ENCODE measurements around the gene ZNF644. TPM values are rescaled to one million over a fixed set of nuclear protein-coding genes. Genes with fewer than 3 reads are reported as not detected.

The ZNF644 gene
- total RNA-seq, 1 donor from 2014 or later, result 177 TPM

- no peak for DNase-seq (ENCODE audit: low spot score)
- H3K36me3 Mint-ChIP-seq, result peaks cover 30% of the 10 kb centered on the region
- H3K79me2 ChIP-seq (ENCODE audit: low read depth), result peaks cover 94% of the 10 kb centered on the region
Observed at GRCh38 chr1:90963236-90963635, 58.6 kb downstream of the ZNF644 start.

DNA sequence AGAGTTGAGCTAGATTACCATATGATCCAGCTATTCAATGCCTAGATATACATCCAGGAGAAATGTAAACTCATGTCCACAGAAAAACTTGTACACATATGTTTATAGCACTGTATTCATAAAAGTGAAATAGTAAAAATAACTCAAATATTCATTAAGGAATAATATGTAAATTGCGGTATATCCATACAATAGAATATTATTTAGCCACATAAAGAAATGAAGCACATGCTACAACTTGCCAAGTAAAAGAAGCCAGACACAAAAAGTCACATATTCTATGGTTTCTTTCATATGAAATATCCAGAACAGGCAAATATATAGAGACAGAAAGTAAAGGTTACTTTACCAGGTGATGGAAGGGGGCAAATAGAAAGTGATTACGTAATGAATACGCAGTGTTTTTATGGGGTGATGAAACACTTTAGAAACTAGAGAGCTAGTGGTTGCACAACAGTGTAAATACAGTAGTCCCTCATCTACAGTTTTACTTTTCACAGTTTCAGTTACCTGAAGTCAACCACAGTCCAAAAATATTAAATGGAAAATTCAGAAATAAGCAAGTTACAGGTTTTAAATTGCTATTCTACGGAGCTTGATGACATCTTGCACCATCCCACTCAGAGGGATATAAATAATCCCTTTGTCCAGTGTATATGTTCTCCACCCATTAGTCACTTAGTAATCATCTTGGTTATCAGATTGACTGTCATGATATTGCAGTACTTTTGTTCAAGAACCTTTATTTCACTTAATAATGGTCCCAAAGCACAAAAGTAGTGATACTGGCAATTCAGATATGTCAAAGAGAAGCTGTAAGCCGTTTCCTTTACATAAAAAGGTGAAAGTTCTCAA, 62.3 kb downstream of the ZNF644 start:
- no peak overlapping the region for H3K27ac ChIP-seq
- peaks cover 49% of the 10 kb centered on the region for H4K20me1 ChIP-seq (ENCODE audit: low read depth)
- Mint-ChIP-seq H3K27ac (no peak overlapping the region), H3K36me3 (peaks cover 62% of the 10 kb centered on the region), H3K4me3 (no peak overlapping the region), H3K9me3 (peaks cover 55% of the 10 kb centered on the region), H3K27me3 (ENCODE audit: insufficient read depth, low read depth) (peaks cover 3% of the 10 kb centered on the region), H3K4me1 (no peaks in the 10 kb centered on the region)
- no peaks in the 10 kb centered on the region for H3K4me1 ChIP-seq
- no peak overlapping the region for H3K4me3 ChIP-seq
- H3K9me3 ChIP-seq (ENCODE audit: low read depth), result no peaks in the 10 kb centered on the region
- no peaks in the 10 kb centered on the region for H3K27me3 ChIP-seq
- H3K9ac ChIP-seq, result no peak overlapping the region
- H3K4me2 ChIP-seq, result no peak overlapping the region
- DNase-seq (ENCODE audit: low spot score), result no peak
- H3K36me3 ChIP-seq, result peaks cover 4% of the 10 kb centered on the region
- TF ChIP-seq EZH2phosphoT487 (IDR thresholded peaks at IDR 0.05), result no peak
- no peaks in the 10 kb centered on the region for H3F3A ChIP-seq (ENCODE audit: low read depth)
- no peak overlapping the region for H2AFZ ChIP-seq (replicated peaks)
- H3K79me2 ChIP-seq (ENCODE audit: low read depth), result peaks cover 100% of the 10 kb centered on the region

More at GRCh38 chr1:90963236-90963635, 58.6 kb downstream of the ZNF644 start:
- peaks cover 12% of the 10 kb centered on the region for H3F3A ChIP-seq (ENCODE audit: low read depth)
- no peak overlapping the region for H3K9ac ChIP-seq
- no peak overlapping the region for H3K4me2 ChIP-seq
- no peaks in the 10 kb centered on the region for H3K4me1 Mint-ChIP-seq
- H3K27me3 Mint-ChIP-seq (ENCODE audit: insufficient read depth, low read depth), result no peaks in the 10 kb centered on the region
- peaks cover 4% of the 10 kb centered on the region for H3K36me3 ChIP-seq
- H3K4me3 Mint-ChIP-seq, result no peak overlapping the region
- no peak overlapping the region for H3K27ac ChIP-seq
- H3K4me3 ChIP-seq, result no peak overlapping the region
- H3K27ac Mint-ChIP-seq, result no peak overlapping the region
- H4K20me1 ChIP-seq (ENCODE audit: low read depth), result peaks cover 56% of the 10 kb centered on the region
- H2AFZ ChIP-seq (replicated peaks), result no peak overlapping the region
- H3K4me1 ChIP-seq, result no peaks in the 10 kb centered on the region
- no peak for TF ChIP-seq EZH2phosphoT487 (IDR thresholded peaks at IDR 0.05)
- no peak for TF ChIP-seq EZH2 (IDR thresholded peaks at IDR 0.05)
- no peak for TF ChIP-seq CTCF (IDR thresholded peaks at IDR 0.05)
- no peaks in the 10 kb centered on the region for H3K27me3 ChIP-seq
- no peaks in the 10 kb centered on the region for H3K9me3 ChIP-seq (ENCODE audit: low read depth)
- H3K9me3 Mint-ChIP-seq, result peaks cover 20% of the 10 kb centered on the region

DNA sequence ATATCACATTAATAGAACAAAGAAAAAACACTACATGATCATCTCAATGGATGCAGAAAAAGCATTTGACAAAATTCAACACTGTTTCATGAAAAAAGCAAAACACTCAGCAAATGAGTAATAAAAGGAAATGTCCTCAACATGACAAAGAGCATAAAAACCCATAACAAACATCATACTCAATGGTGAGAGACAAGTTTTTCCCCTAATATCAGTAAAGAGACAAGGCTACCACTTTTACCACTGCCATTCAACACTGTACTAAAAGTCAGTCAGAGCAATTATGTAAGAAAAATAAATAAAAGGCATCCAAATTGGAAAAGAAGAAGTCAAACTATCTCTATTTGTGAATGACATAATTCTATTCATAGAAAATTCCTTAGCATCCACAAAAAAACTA, 64.3 kb downstream of the ZNF644 start:
- H3K4me1 ChIP-seq, result no peaks in the 10 kb centered on the region
- no peaks in the 10 kb centered on the region for H3F3A ChIP-seq (ENCODE audit: low read depth)
- Mint-ChIP-seq H3K27me3 (ENCODE audit: insufficient read depth, low read depth) (peaks cover 3% of the 10 kb centered on the region), H3K27ac (no peak overlapping the region), H3K36me3 (peaks cover 70% of the 10 kb centered on the region), H3K4me3 (no peak overlapping the region), H3K4me1 (no peaks in the 10 kb centered on the region), H3K9me3 (peaks cover 72% of the 10 kb centered on the region)
- no peaks in the 10 kb centered on the region for H3K27me3 ChIP-seq
- TF ChIP-seq CTCF (IDR thresholded peaks at IDR 0.05), result no peak
- TF ChIP-seq EZH2 (IDR thresholded peaks at IDR 0.05), result no peak
- no peak for TF ChIP-seq EZH2phosphoT487 (IDR thresholded peaks at IDR 0.05)
- no peak overlapping the region for H2AFZ ChIP-seq (replicated peaks)
- no peaks in the 10 kb centered on the region for H3K9me3 ChIP-seq (ENCODE audit: low read depth)
- H3K36me3 ChIP-seq, result peaks cover 4% of the 10 kb centered on the region
- peaks cover 100% of the 10 kb centered on the region for H3K79me2 ChIP-seq (ENCODE audit: low read depth)
- H4K20me1 ChIP-seq (ENCODE audit: low read depth), result peaks cover 38% of the 10 kb centered on the region
- no peak overlapping the region for H3K4me3 ChIP-seq
- no peak overlapping the region for H3K27ac ChIP-seq
- H3K9ac ChIP-seq, result no peak overlapping the region
- no peak overlapping the region for H3K4me2 ChIP-seq
- no peak for DNase-seq (ENCODE audit: low spot score)

DNA sequence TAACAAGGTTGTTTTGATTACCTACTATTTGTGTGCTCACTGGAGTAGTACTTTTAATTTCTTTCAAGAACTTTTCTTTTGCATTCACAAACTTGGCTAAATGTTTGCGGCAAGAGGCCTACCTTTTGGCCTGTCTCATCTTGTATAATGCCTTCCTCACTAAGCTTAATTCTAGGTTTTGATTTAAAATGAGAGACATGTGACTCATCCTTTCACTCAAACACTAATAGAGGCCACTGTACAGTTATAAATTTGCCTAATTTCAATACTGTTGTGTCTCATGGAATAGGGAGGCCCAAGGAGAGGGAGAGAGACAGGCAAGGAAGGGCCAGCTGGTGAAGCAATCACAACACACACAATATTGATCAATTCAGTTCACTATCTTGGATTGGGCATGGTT, 66.1 kb downstream of the ZNF644 start:
- TF ChIP-seq EZH2phosphoT487 (IDR thresholded peaks at IDR 0.05), result no peak
- TF ChIP-seq CTCF (IDR thresholded peaks at IDR 0.05), result no peak
- TF ChIP-seq EZH2 (IDR thresholded peaks at IDR 0.05), result no peak
- H4K20me1 ChIP-seq (ENCODE audit: low read depth), result peaks cover 40% of the 10 kb centered on the region
- peaks cover 81% of the 10 kb centered on the region for H3K9me3 Mint-ChIP-seq

More for the DNA sequence above, 66.1 kb downstream of the ZNF644 start:
- no peak for DNase-seq (ENCODE audit: low spot score)
- H3K36me3 Mint-ChIP-seq, result peaks cover 77% of the 10 kb centered on the region
- H3K4me2 ChIP-seq, result no peak overlapping the region
- H3K9me3 ChIP-seq (ENCODE audit: low read depth), result no peaks in the 10 kb centered on the region
- H3K9ac ChIP-seq, result no peak overlapping the region
- H3K27ac ChIP-seq, result no peak overlapping the region
- H2AFZ ChIP-seq (replicated peaks), result no peak overlapping the region
- H3K79me2 ChIP-seq (ENCODE audit: low read depth), result peaks cover 100% of the 10 kb centered on the region
- H3K4me3 ChIP-seq, result no peak overlapping the region
- peaks cover 3% of the 10 kb centered on the region for H3K27me3 Mint-ChIP-seq (ENCODE audit: insufficient read depth, low read depth)
- H3K4me3 Mint-ChIP-seq, result no peak overlapping the region
- no peaks in the 10 kb centered on the region for H3K4me1 ChIP-seq
- no peaks in the 10 kb centered on the region for H3K4me1 Mint-ChIP-seq
- H3K36me3 ChIP-seq, result peaks cover 4% of the 10 kb centered on the region
- peaks cover 13% of the 10 kb centered on the region for H3F3A ChIP-seq (ENCODE audit: low read depth)
- no peaks in the 10 kb centered on the region for H3K27me3 ChIP-seq
- no peak overlapping the region for H3K27ac Mint-ChIP-seq

Data from neural progenitor cell (in vitro differentiated cells).